Retina (tissue), 1 donor: ENCODE results near the gene FRAS1.
A peak's percentile ranks its signal among the peaks of the same experiment; 100 is the strongest.
"Not testable (repeated sequence)": the region's sequence is repeated elsewhere in the genome, so short reads cannot be mapped to it uniquely, and the experiment has no call there.

Source experiments
- DNase-seq: peaks from one replicate; pipeline ENCODE4 v3.0.0-alpha.2; 2016

FRAS1 gene

GRCh38 chr4:78525559-78525958 is 468.4 kb downstream of the FRAS1 start:
- DNase-seq: no peak

DNA sequence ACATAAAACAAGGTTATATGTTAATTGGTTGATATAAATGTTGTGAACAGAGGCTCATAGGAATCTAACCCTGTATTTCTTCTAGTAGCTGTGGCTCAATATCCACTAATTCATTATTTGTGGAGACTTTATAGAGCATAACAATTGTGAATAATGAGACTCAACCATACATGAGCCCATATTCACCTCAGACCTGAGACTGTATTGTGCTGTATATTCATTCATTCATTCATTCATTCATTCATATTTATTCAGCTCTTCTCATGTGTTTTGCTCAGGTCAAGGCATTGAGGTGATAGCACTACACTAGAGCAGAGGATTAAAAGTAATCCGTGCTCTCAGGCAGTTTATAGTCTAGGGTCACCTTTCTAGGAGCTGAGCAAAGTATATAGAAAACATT is 470.0 kb downstream of the FRAS1 start:
- DNase-seq: no peak

- no peak for DNase-seq
Observed at GRCh38 chr4:78527555-78527954, 470.4 kb downstream of the FRAS1 start.

DNA sequence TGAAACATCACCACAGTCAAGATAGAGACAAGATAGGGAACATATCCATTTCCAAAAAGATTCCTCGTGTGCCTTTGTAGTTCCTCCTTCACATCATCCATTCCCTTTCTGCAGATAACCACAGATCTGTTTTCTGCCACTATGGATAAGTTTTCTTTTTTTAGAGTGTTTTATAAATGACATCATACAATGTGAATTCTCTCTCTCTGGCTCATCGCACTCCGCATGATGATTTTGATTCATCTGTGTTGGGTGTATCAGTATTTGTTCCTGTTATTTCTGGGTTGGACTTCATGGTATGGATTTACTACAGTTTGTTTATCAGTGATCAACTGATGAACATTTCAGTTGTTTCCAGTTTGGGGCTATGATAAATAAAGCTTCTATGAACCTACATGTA is 471.2 kb downstream of the FRAS1 start:
- no peak for DNase-seq

- no peak for DNase-seq
Observed at GRCh38 chr4:78529569-78530209, 472.6 kb downstream of the FRAS1 start.

- DNase-seq: no peak
Observed at GRCh38 chr4:78532046-78532445, 474.9 kb downstream of the FRAS1 start.

GRCh38 chr4:78533854-78534253 is 476.7 kb downstream of the FRAS1 start:
- no peak for DNase-seq

- DNase-seq: no peak
Observed at GRCh38 chr4:78534286-78534955, 477.3 kb downstream of the FRAS1 start.

- DNase-seq: no peak
Observed at GRCh38 chr4:78542373-78542772, 485.2 kb downstream of the FRAS1 start.

DNA sequence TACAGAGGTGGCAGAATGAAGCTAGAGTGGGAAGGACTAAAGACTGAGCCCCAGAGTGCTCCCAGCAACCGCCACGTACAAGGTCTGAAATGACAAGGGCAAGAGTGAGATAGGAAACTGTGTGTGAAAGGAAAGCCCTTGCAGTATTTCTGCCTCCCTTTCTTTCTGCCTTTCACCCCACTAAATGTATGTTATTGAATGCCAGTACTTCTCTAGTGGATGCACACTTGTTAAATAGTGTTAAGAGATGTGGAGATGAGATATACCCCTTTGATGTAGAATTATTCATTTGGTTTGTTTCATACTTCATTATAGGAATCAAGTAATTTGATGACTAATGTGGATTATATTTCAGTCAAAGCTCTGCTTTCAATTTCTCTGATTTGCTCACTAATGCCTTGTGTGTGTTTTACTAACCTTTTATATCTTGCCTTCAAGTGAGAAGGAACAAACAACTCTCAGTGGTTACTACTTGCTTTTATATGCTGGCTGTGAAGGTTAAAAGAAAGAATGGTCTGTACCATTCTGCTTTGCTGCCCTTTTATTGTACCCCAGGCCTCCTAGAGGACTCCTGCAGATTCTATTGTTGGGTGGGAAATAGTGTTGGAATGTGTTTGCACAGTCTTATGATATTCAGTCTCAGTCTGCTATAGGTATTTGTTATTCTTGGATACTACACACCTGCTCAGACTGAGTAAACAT is 486.5 kb downstream of the FRAS1 start:
- DNase-seq: no peak

- no peak for DNase-seq
Observed at GRCh38 chr4:78544678-78545077, 487.6 kb downstream of the FRAS1 start.

GRCh38 chr4:78545275-78546246 is 488.4 kb downstream of the FRAS1 start:
- no peak for DNase-seq

GRCh38 chr4:78547899-78548298 is 490.8 kb downstream of the FRAS1 start:
- DNase-seq: not testable (repeated sequence)

GRCh38 chr4:78548889-78549288 is 491.8 kb downstream of the FRAS1 start:
- DNase-seq: not testable (repeated sequence)

- DNase-seq: peak; percentile 73
Observed at GRCh38 chr4:78551420-78552351, 494.6 kb downstream of the FRAS1 start, which contains the start of gene ANXA3. Gene ANXA3, plus strand, starts transcription at chr4:78551770. Its CDS starts 2,704 bp downstream, at chr4:78554474.

GRCh38 chr4:78552389-78553042 is 495.4 kb downstream of the FRAS1 start:
- DNase-seq: no peak

DNA sequence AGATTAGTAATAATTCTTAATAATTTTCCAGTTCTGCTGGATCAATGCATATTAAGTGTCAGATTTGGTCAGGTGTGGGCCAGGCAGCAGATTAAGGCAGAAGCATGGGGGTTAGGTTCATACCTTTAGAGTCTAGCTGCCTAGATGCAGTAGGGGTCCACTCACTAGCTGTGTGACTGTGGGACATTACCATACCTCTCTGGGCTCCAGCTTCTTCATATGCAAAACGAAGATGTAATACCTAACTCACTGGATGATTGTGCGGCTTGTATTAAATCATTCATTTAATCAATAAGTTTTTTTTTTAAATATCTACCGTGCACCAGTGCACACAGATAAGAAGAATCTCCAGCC is 495.9 kb downstream of the FRAS1 start:
- no peak for DNase-seq

DNA sequence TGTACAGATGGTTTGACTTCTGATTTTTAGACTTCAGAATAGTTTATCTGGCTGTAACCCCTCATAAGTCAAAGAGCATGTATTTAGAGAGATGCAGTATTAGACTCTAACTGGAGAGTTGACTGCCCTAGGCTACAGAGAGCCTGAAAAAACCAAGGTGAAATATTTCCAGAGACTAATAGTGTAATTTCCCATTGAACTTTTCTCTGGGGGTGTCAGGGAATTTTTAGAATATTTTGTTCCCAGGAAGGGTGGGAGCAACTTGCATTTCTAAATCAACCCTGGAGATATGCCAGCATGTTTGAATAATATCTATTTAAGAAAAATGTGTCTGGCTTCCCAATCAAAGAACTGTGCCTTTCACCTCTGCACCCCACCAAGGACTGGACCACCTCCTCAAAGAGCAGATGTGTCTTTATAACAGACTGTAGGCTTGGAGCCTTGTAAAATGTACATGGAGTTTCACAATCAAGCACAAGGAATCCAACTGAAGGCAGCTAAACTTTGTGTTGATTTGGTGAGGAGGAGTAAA is 496.5 kb downstream of the FRAS1 start:
- no peak for DNase-seq

GRCh38 chr4:78556665-78557064 is 499.5 kb downstream of the FRAS1 start:
- no peak for DNase-seq

DNA sequence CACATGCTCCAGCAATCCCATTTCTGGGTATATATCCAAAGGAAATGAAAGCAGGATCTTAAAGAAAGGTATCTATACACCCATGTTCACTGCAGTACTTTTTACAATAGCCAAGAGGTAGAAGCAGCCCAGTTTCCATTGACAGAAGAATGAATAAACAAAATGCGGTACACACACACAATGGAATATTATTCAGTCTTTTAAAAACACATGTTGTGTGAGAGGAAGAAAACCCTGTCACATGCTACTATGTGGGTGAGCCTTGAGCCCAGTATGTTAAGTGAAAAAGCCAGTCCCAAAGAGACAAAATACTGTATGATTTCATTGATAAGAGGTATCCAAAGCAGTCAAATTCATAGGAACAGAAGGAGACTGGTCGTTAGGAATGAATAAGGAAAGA is 500.7 kb downstream of the FRAS1 start:
- DNase-seq: no peak

GRCh38 chr4:78558410-78558809 is 501.3 kb downstream of the FRAS1 start:
- no peak for DNase-seq
